Hepatocyte (in vitro differentiated cells): Measurements from ENCODE around the gene HOXB7. TPM values are rescaled to one million over a fixed set of nuclear protein-coding genes. Genes with fewer than 3 reads are reported as not detected.
A peak's percentile ranks its signal among the peaks of the same experiment; 100 is the strongest.

Source experiments
- DNase-seq: peaks from one replicate; pipeline ENCODE4 v3.0.0-alpha.2; 2016; ENCODE audit warnings: low spot score
- H2AFZ ChIP-seq: fragments of 200-600 bp; sonication (generic); 2 replicates; pipeline ENCODE4 v1.6.0; 2016; ENCODE audit warnings: antibody characterized with exemption, mild to moderate bottlenecking
- H3K27ac ChIP-seq: fragments of 200-600 bp; sonication (generic); 2 replicates; pipeline ENCODE4 v1.5.1; 2016; ENCODE audit warnings: mild to moderate bottlenecking
- H3K27me3 ChIP-seq: fragments of 200-600 bp; sonication (generic); 2 replicates; pipeline ENCODE4 v1.6.1; 2016
- H3K36me3 ChIP-seq: fragments of 200-600 bp; sonication (generic); replicated peaks from 2 replicates; pipeline ENCODE4 v1.5.1; 2016; ENCODE audit warnings: low read depth; ENCODE audit not compliant: insufficient read depth
- H3K4me1 ChIP-seq: fragments of 200-600 bp; sonication (generic); 2 replicates; pipeline ENCODE4 v1.5.1; 2016; ENCODE audit warnings: mild to moderate bottlenecking, moderate library complexity; ENCODE audit not compliant: insufficient read depth
- H3K4me2 ChIP-seq: fragments of 200-600 bp; sonication (generic); 2 replicates; pipeline ENCODE4 v1.6.0; 2016
- H3K4me3 ChIP-seq: fragments of 200-600 bp; sonication (generic); 2 replicates; pipeline ENCODE4 v1.5.1; 2016; ENCODE audit warnings: mild to moderate bottlenecking
- H3K79me2 ChIP-seq: fragments of 200-600 bp; sonication (generic); 2 replicates; pipeline ENCODE4 v1.6.0; 2017; ENCODE audit warnings: mild to moderate bottlenecking
- H3K9me2 ChIP-seq: fragments of 200-600 bp; sonication (generic); replicated peaks from 2 replicates; pipeline ENCODE4 v1.6.0; 2017; ENCODE audit warnings: mild to moderate bottlenecking; ENCODE audit not compliant: insufficient read depth
- H3K9me3 ChIP-seq: fragments of 200-600 bp; sonication (generic); 2 replicates; pipeline ENCODE4 v1.5.1; 2016; ENCODE audit warnings: low read depth, mild to moderate bottlenecking
- H4K20me1 ChIP-seq: fragments of 200-600 bp; sonication (generic); 2 replicates; pipeline ENCODE4 v1.6.0; 2016; ENCODE audit warnings: mild to moderate bottlenecking; ENCODE audit not compliant: insufficient read depth, poor library complexity, severe bottlenecking
- EZH2 ChIP-seq: fragments of 200-600 bp; sonication (generic); IDR thresholded peaks from 2 replicates; pipeline ENCODE4 v1.6.1; 2016; ENCODE audit warnings: antibody characterized with exemption, mild to moderate bottlenecking, borderline replicate concordance
- EZH2phosphoT487 ChIP-seq: fragments of 200-600 bp; sonication (generic); IDR thresholded peaks from one replicate; pipeline ENCODE4 v1.6.1; 2018; ENCODE audit warnings: antibody characterized with exemption, mild to moderate bottlenecking, low read depth, moderate library complexity; ENCODE audit not compliant: unreplicated experiment, severe bottlenecking
- WGBS: methylation state at CpG from one replicate; pipeline ENCODE4 v1.1.6; 2016; ENCODE audit warnings: low lambda C conversion rate; ENCODE audit errors: missing lambda C conversion rate; 5-methylcytosine and 5-hydroxymethylcytosine counted together
- polyA plus RNA-seq: library from polyadenylated mRNA; unstranded; fragments of >200 nt; fragmentation: Nextera tagmentation; extraction: Ambion mirVana; gene quantifications from 2 replicates; pipeline ENCODE4 v1.2.1, GENCODE V29; 2016
- total RNA-seq: library from RNA; depleted of rRNA; stranded (reverse); fragments of >200 nt; gene quantifications from 2 replicates; pipeline ENCODE4 v1.2.3, GENCODE V29; 2014
- TF ChIP-seq, protein P1 (sequence below): fragments of 200-600 bp; sonication (generic); IDR thresholded peaks from 2 replicates; pipeline ENCODE4 v1.5.1; 2016; ENCODE audit warnings: antibody characterized with exemption, mild to moderate bottlenecking; ENCODE audit not compliant: poor library complexity

The HOXB7 gene
- total and polyA plus RNA-seq, 2 experiments from 2014 or later = 4.1 to 13.7 TPM

- Histone ChIP-seq H3K9me2 (no peaks in the 10 kb centered on the region), H3K79me2 (no peaks in the 10 kb centered on the region), H3K4me1 (no peaks in the 10 kb centered on the region), H4K20me1 (no peaks in the 10 kb centered on the region), H3K36me3 (no peaks in the 10 kb centered on the region), H3K4me2 (peak overlapping the region; percentile 78), H3K9me3 (no peaks in the 10 kb centered on the region), H3K27ac (peak overlapping the region; percentile 77), H3K27me3 (peaks cover 96% of the 10 kb centered on the region), H3K4me3 (peak overlapping the region; percentile 1), H2AFZ (peak overlapping the region; percentile 9)
- 7% methylated on average over 25 of the region's 36 CpGs for WGBS
- no peak for DNase-seq
- TF ChIP-seq EZH2phosphoT487 (no peak), EZH2 (peak; percentile 77)
Measured at GRCh38 chr17:48611681-48612455, 1.1 kb upstream of the HOXB7 start.

- Histone ChIP-seq H4K20me1 (no peaks in the 10 kb centered on the region), H3K9me2 (no peaks in the 10 kb centered on the region), H3K4me1 (no peaks in the 10 kb centered on the region), H3K27ac (peak overlapping the region; percentile 77), H3K4me3 (peak overlapping the region; percentile 28), H3K36me3 (no peaks in the 10 kb centered on the region), H3K9me3 (no peaks in the 10 kb centered on the region), H3K79me2 (no peaks in the 10 kb centered on the region), H3K27me3 (peaks cover 96% of the 10 kb centered on the region), H3K4me2 (peak overlapping the region; percentile 78), H2AFZ (peak overlapping the region; percentile 80)
- WGBS = 10% methylated on average over 22 of the region's 22 CpGs
- TF ChIP-seq, protein P1, sequence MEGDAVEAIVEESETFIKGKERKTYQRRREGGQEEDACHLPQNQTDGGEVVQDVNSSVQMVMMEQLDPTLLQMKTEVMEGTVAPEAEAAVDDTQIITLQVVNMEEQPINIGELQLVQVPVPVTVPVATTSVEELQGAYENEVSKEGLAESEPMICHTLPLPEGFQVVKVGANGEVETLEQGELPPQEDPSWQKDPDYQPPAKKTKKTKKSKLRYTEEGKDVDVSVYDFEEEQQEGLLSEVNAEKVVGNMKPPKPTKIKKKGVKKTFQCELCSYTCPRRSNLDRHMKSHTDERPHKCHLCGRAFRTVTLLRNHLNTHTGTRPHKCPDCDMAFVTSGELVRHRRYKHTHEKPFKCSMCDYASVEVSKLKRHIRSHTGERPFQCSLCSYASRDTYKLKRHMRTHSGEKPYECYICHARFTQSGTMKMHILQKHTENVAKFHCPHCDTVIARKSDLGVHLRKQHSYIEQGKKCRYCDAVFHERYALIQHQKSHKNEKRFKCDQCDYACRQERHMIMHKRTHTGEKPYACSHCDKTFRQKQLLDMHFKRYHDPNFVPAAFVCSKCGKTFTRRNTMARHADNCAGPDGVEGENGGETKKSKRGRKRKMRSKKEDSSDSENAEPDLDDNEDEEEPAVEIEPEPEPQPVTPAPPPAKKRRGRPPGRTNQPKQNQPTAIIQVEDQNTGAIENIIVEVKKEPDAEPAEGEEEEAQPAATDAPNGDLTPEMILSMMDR = no peak
- TF ChIP-seq EZH2phosphoT487 (no peak), EZH2 (no peak)
- DNase-seq = no peak
Measured at GRCh38 chr17:48611213-48611612, 396 bp upstream of the HOXB7 start.

- H3K4me1 ChIP-seq = no peaks in the 10 kb centered on the region
- H3K4me3 ChIP-seq = peak overlapping the region; percentile 11
- no peak for TF ChIP-seq EZH2
- no peak for TF ChIP-seq EZH2phosphoT487
- TF ChIP-seq, protein P1 = no peak
- no peaks in the 10 kb centered on the region for H3K79me2 ChIP-seq
- H3K4me2 ChIP-seq = peak overlapping the region; percentile 78
- H3K27ac ChIP-seq = peak overlapping the region; percentile 77
- H3K27me3 ChIP-seq = peaks cover 96% of the 10 kb centered on the region
- WGBS = 15% methylated on average over 5 of the region's 15 CpGs
- H4K20me1 ChIP-seq = no peaks in the 10 kb centered on the region
- no peaks in the 10 kb centered on the region for H3K9me3 ChIP-seq
- H3K9me2 ChIP-seq = no peaks in the 10 kb centered on the region
- H2AFZ ChIP-seq = peak overlapping the region; percentile 80
- no peak for DNase-seq
- no peaks in the 10 kb centered on the region for H3K36me3 ChIP-seq
Measured at GRCh38 chr17:48609759-48610281, 997 bp downstream of the HOXB7 start.

- TF ChIP-seq EZH2 (no peak), EZH2phosphoT487 (no peak)
- TF ChIP-seq, protein P1 = no peak
- H3K4me1 ChIP-seq = no peaks in the 10 kb centered on the region
- H3K36me3 ChIP-seq = no peaks in the 10 kb centered on the region
- H2AFZ ChIP-seq = no peak overlapping the region
- no peaks in the 10 kb centered on the region for H3K79me2 ChIP-seq
- peak overlapping the region; percentile 77 for H3K27ac ChIP-seq
- H3K27me3 ChIP-seq = peaks cover 96% of the 10 kb centered on the region
- H4K20me1 ChIP-seq = no peaks in the 10 kb centered on the region
- H3K9me3 ChIP-seq = no peaks in the 10 kb centered on the region
- peak overlapping the region; percentile 78 for H3K4me2 ChIP-seq
- H3K9me2 ChIP-seq = no peaks in the 10 kb centered on the region
- H3K4me3 ChIP-seq = no peak overlapping the region
- DNase-seq = no peak
Measured at GRCh38 chr17:48609033-48609432, 1.8 kb downstream of the HOXB7 start.
